Endodermal cell (in vitro differentiated cells): ENCODE results near the gene TNKS1BP1. TPM values are rescaled to one million over a fixed set of nuclear protein-coding genes. Genes with fewer than 3 reads are reported as not detected.

Experiments
- DNase-seq: peaks from one replicate; pipeline ENCODE4 v3.0.0-alpha.2; 2017
- H3K27ac ChIP-seq: 2 replicates; pipeline ENCODE4 v1.5.1; 2013; ENCODE audit warnings: mild to moderate bottlenecking, low read depth, low read length, moderate library complexity
- H3K27me3 ChIP-seq: 2 replicates; pipeline ENCODE4 v1.6.1; 2013; ENCODE audit warnings: mild to moderate bottlenecking, low read length, moderate library complexity; ENCODE audit not compliant: insufficient read depth, control insufficient read depth, poor library complexity, severe bottlenecking
- H3K36me3 ChIP-seq: 2 replicates; pipeline ENCODE4 v1.7.0; 2013; ENCODE audit warnings: mild to moderate bottlenecking, low read length, moderate library complexity; ENCODE audit not compliant: control insufficient read depth, insufficient read depth
- H3K4me1 ChIP-seq: one replicate; pipeline ENCODE4 v1.7.0; 2013; ENCODE audit warnings: low read length; ENCODE audit not compliant: control insufficient read depth, insufficient read depth
- H3K4me3 ChIP-seq: 2 replicates; pipeline ENCODE4 v1.5.1; 2013; ENCODE audit warnings: mild to moderate bottlenecking, low read length, moderate library complexity
- H3K9ac ChIP-seq: 2 replicates; pipeline ENCODE4 v1.6.1; 2013; ENCODE audit warnings: mild to moderate bottlenecking, low read length, moderate library complexity; ENCODE audit not compliant: poor library complexity, severe bottlenecking; ENCODE audit errors: extremely low read depth
- H3K9me3 ChIP-seq: 2 replicates; pipeline ENCODE4 v1.6.1; 2013; ENCODE audit warnings: mild to moderate bottlenecking, low read length, moderate library complexity; ENCODE audit not compliant: control insufficient read depth
- H3K27ac Mint-ChIP-seq: 2 replicates; pipeline ENCODE4 v1.8.0; 2020; ENCODE audit warnings: mixed read lengths
- H3K27me3 Mint-ChIP-seq: 2 replicates; pipeline ENCODE4 v1.8.0; 2021; ENCODE audit warnings: mild to moderate bottlenecking, mixed read lengths; ENCODE audit not compliant: insufficient read depth
- H3K36me3 Mint-ChIP-seq: 2 replicates; pipeline ENCODE4 v1.8.0; 2020; ENCODE audit warnings: low read depth, mixed read lengths
- H3K4me1 Mint-ChIP-seq: 2 replicates; pipeline ENCODE4 v1.8.0; 2020; ENCODE audit warnings: mixed read lengths
- H3K4me3 Mint-ChIP-seq: 2 replicates; pipeline ENCODE4 v1.8.0; 2020; ENCODE audit warnings: mild to moderate bottlenecking, moderate library complexity, mixed read lengths
- H3K9me3 Mint-ChIP-seq: 2 replicates; pipeline ENCODE4 v1.8.0; 2020; ENCODE audit warnings: mild to moderate bottlenecking, mixed read lengths
- WGBS, 2 experiments: methylation state at CpG; one replicate each; pipeline versions ENCODE4 v1.1.5 to v1.1.7; 2013; ENCODE audit warnings: missing lambda C conversion rate in 2 of 2, mixed read lengths in 1 of 2; ENCODE audit not compliant: insufficient coverage in 1 of 2, insufficient read length in 1 of 2; 5-methylcytosine and 5-hydroxymethylcytosine counted together
- total RNA-seq, 2 donors: library from RNA; stranded (reverse); fragmentation: NEBNext Ultra II Directional in 1 of 2; extraction: Animal tissue kit (Norgen Biotek cat#: 25700) in 1 of 2; gene quantifications; 2 replicates in 1 of 2; 3 replicates in 1 of 2; pipeline ENCODE4 v1.2.1, GENCODE V29; 2021
- TF ChIP-seq, protein P1 (sequence below): fragments of 200-600 bp; sonication (generic); conservative IDR thresholded peaks from 2 replicates; pipeline ENCODE4 v1.5.0; 2021; ENCODE audit warnings: antibody characterized with exemption, mild to moderate bottlenecking

The TNKS1BP1 gene
- total RNA-seq, 2 donors from 2014 or later: 60.4 to 73.8 TPM

DNA sequence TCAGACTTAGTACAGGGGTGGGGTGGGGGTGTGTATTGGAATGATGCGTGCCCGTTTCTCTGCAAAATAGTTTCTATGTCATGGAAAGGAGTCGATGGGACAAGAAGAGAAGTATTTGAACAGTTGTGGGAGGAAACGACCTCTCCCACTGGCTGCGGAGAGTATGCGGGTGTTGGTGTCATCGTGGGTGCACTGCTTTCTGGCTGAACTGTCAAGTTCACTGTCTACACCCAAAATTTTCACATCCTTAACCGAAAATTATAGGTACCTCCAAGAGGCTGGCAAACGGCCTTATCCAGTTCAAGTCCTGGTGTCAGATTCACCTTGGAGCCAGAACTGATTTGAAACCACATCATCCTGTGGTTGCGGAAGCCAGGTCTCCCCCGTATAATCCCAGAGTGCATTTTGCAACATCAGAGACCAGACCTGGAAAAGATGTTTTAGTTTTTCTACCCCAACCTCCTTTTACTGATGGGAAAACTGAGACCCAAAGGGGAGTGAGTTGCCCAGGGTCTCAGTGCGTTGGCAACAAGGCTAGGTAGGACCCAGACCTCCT, 11.4 kb upstream of the TNKS1BP1 start:
- Histone ChIP-seq H3K4me3 (peak overlapping the region; percentile 90), H3K4me1 (no peaks in the 10 kb centered on the region), H3K27me3 (peaks cover 7% of the 10 kb centered on the region), H3K36me3 (peaks cover 31% of the 10 kb centered on the region), H3K9me3 (no peaks in the 10 kb centered on the region), H3K9ac (peak overlapping the region; percentile 41), H3K27ac (peak overlapping the region; percentile 35)
- H3K36me3 Mint-ChIP-seq: peaks cover 32% of the 10 kb centered on the region
- TF ChIP-seq, protein P1, sequence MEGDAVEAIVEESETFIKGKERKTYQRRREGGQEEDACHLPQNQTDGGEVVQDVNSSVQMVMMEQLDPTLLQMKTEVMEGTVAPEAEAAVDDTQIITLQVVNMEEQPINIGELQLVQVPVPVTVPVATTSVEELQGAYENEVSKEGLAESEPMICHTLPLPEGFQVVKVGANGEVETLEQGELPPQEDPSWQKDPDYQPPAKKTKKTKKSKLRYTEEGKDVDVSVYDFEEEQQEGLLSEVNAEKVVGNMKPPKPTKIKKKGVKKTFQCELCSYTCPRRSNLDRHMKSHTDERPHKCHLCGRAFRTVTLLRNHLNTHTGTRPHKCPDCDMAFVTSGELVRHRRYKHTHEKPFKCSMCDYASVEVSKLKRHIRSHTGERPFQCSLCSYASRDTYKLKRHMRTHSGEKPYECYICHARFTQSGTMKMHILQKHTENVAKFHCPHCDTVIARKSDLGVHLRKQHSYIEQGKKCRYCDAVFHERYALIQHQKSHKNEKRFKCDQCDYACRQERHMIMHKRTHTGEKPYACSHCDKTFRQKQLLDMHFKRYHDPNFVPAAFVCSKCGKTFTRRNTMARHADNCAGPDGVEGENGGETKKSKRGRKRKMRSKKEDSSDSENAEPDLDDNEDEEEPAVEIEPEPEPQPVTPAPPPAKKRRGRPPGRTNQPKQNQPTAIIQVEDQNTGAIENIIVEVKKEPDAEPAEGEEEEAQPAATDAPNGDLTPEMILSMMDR: no peak
- no peaks in the 10 kb centered on the region for H3K9me3 Mint-ChIP-seq
- 80 to 82% methylated on average over 9 to 12 of the region's 12 CpGs for WGBS, 2 experiments
- H3K4me1 Mint-ChIP-seq: peaks cover 20% of the 10 kb centered on the region
- H3K27ac Mint-ChIP-seq: peak overlapping the region; percentile 97
- peaks cover 28% of the 10 kb centered on the region for H3K27me3 Mint-ChIP-seq
- peak overlapping the region; percentile 74 for H3K4me3 Mint-ChIP-seq
- DNase-seq: no peak

DNA sequence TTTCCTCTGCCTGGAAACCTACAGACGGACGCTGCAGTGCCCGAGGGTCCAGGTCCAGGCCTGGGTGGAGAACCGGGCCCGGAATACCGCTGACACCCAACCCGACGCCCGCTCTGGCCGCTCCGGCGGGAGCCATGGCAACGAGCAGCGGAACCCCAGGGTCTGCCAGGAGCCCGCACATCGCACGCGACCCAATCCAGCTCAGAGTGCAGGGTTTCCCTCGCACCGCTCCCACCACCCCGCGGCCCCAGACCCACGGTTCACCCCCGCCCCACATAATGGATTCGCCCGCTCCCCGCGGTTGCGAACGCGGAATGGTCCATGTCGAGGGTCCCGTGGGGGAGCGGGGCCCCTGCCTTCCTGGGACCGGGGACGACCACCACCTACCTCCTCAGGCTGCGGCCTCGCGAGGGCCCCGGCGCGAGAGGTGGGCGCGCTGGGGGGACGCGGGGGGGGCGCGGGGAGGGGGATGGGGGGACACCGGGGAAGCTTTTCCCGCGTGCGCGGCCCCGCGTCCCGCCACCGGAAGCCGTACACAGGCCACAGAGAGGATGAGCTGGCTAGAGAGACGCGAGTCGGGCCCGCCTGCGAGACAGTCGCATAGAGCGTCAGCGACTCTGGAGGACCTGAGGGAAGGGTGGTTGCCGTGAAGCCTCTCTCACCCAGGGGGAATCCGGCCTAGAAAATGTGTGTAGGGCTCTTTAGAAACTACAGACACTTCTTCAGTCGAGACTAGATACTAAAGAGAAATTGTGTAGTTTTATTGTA, 10.8 kb upstream of the TNKS1BP1 start, which contains the start of gene SSRP1:
SSRP1 (minus strand) TSS at position 550 of the 768 bp plus-strand sequence. CDS start 771 bp downstream, outside the sequence.
- no peaks in the 10 kb centered on the region for H3K9me3 ChIP-seq
- H3K4me3 Mint-ChIP-seq: peak within 1 kb of the TSS; percentile 74
- peak within 1 kb of the TSS; percentile 78 for H3K27ac ChIP-seq
- H3K4me3 ChIP-seq: peak within 1 kb of the TSS; percentile 90
- H3K27ac Mint-ChIP-seq: peak within 1 kb of the TSS; percentile 97
- no peaks in the 10 kb centered on the region for H3K9me3 Mint-ChIP-seq
- no peaks in the 10 kb centered on the region for H3K4me1 ChIP-seq
- peaks cover 20% of the 10 kb centered on the region for H3K4me1 Mint-ChIP-seq
- DNase-seq: peak; percentile 93
- peaks cover 21% of the 10 kb centered on the region for H3K27me3 Mint-ChIP-seq
- H3K27me3 ChIP-seq: peaks cover 3% of the 10 kb centered on the region
- peaks cover 39% of the 10 kb centered on the region for H3K36me3 Mint-ChIP-seq
- H3K9ac ChIP-seq: peak within 1 kb of the TSS; percentile 63
- peaks cover 37% of the 10 kb centered on the region for H3K36me3 ChIP-seq
- TF ChIP-seq, protein P1: no peak
- 0 to 1% methylated on average over 20 to 68 of the region's 69 CpGs for WGBS, 2 experiments

DNA sequence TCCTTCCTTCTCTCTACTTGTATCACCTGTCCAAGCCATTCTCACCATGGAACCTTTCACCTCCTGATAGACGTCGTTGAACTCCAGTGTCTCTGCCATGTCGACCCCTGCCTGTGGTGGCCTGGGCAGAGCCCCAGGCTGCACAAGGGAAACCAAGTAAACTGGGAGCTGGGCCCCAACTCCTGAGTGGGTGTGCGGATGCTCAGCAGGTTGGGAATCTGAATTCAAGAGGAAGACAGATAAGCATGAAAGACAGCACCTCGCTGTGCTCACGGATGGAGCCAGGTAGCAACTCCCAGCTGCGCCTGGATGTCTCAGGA, 10.2 kb upstream of the TNKS1BP1 start:
- Mint-ChIP-seq H3K9me3 (no peaks in the 10 kb centered on the region), H3K4me3 (peak overlapping the region; percentile 74), H3K36me3 (peaks cover 44% of the 10 kb centered on the region), H3K4me1 (peaks cover 20% of the 10 kb centered on the region), H3K27ac (peak overlapping the region; percentile 88), H3K27me3 (peaks cover 16% of the 10 kb centered on the region)
- DNase-seq: no peak
- WGBS, 2 experiments: 9 to 17% methylated on average over 4 to 7 of the region's 7 CpGs
- Histone ChIP-seq H3K9me3 (no peaks in the 10 kb centered on the region), H3K36me3 (peaks cover 43% of the 10 kb centered on the region), H3K4me3 (peak overlapping the region; percentile 90), H3K27ac (no peak overlapping the region), H3K9ac (peak overlapping the region; percentile 63), H3K27me3 (no peaks in the 10 kb centered on the region), H3K4me1 (no peaks in the 10 kb centered on the region)
- TF ChIP-seq, protein P1: no peak
